Right lobe of liver (tissue), 4 donors: Measurements from ENCODE around the gene TSGA10IP.

Experiments used
- CTCF ChIP-seq, 4 donors: fragments of 200-600 bp in 3 of 4; fragments of 450-650 bp in 1 of 4; IDR thresholded peaks; one replicate each; pipeline versions ENCODE4 v1.5.1 to v1.8.0; 2016 to 2022; ENCODE audit warnings: antibody characterized with exemption in 4 of 4, mild to moderate bottlenecking in 2 of 4
- POLR2A ChIP-seq: fragments of 450-650 bp; IDR thresholded peaks from one replicate; pipeline ENCODE4 v1.6.1; 2017; ENCODE audit warnings: antibody characterized with exemption, mild to moderate bottlenecking
- donor health status: DM: no; HTN: no; CAD: no.
- donor health status: DM: no; HTN: no; CAD: no.
- donor health status: DM: no; HTN: yes; CAD: no.

GRCh38 chr11:65960824-65961266 lies 15.6 kb downstream of the TSGA10IP start:
- TF ChIP-seq CTCF (IDR thresholded peaks at IDR 0.05), result no peak
- no peak for TF ChIP-seq POLR2A
